Activated CD4-positive, alpha-beta T cell treated with anti-CD3 and anti-CD28 coated beads, Interleukin-10, Interleukin-2, amounts not matched to agents 100 ng/mL and 50 ng/mL, durations not matched to agents 16 hours and 8 hours (primary cell): ENCODE measurements around the gene PPP2CA.
"Not testable (repeated sequence)": the region's sequence is repeated elsewhere in the genome, so short reads cannot be mapped to it uniquely, and the experiment has no call there.

Source experiments
- DNase-seq: peaks from one replicate; pipeline ENCODE4 v3.0.0-alpha.2; 2020

PPP2CA gene

DNA sequence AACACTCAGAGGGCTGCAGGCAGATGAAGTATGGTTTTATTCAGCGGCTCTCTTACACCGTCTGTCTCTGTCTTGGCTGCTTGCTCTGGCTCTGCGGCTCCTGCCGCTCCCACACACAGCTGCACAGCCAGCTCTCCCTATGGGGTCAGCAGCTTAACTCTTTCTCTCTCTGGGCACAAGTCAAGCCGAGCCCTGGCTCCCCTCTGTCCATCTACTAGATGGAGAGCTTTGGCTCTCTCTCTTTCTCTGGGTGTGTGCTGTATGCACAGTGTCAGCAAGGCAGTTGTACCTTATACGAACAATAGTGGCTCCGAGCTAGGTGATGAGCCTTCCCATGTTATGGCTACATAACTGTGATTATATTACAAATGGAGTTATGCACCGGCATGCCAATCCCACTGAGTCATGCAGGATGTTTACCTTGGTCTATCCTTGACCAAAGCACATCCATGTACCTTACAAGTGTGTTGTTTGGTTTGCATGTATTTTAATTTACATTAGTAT, 19.3 kb upstream of the PPP2CA start:
- DNase-seq, result no peak

DNA sequence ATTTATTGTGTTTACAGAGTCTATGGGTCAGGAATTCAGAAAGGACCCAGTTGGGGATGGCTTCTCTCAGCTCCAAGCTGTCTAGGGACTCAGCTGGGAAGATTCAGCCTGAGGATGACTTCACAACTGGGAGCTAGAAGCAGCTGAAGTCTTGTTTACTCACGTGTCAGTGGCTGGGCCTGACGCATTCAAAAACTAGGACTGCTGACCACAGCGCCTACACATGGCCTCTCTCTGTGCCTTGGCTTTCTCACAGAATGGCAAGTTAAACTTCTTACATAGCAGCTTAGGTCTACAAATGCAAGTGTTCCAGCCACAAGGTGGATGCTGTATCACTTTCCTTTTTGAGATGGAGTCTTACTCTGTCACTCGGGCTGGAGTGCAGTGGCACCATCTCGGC, 16.3 kb upstream of the PPP2CA start:
- DNase-seq, result no peak

DNA sequence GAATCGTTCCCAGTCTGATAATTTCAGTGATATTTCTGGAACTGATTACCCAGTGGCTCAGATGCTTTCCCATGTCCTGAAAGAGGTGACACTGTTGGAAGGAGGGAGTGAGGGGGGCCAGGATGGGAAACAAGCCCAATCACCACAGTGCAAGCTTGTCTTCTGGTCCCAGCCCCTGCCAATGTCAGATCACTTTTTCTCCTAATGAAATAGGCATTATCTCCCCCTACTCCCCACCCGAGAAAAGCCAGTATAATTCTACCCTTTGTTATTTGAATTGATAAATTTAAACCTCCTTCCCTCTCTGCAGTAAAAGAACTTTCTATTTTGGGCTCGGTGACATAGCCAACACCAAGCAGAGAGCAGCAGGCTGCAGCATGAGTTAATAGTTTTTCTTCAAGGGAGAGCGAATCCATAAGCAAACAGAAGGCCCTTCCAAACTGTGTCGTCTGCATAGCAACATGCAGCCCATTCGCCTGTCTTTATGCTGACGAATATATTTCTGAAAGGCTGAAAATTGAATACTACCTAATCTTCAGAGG, 14.6 kb upstream of the PPP2CA start:
- no peak for DNase-seq

DNA sequence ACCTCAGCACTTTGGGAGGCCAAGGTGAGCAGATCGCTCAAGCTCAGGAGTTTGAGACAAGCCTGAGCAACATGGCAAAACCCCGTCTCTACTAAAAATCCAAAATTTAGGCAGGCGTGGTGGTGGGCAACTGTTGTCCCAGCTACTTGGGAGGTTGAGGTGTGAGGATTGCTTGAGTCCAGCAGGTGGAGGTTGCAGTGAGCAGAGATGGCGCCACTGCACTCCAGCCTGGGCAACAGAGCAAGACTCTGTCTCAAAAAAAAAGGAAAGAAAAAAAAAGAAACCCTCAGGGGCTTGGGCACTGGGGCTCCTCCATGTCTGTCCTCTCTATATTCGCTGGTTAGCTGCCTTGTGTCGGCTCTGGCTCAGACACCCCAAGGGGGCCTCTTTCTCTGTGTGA, 10.9 kb upstream of the PPP2CA start:
- no peak for DNase-seq

GRCh38 chr5:134236318-134236717, 10.4 kb upstream of the PPP2CA start:
- no peak for DNase-seq

DNA sequence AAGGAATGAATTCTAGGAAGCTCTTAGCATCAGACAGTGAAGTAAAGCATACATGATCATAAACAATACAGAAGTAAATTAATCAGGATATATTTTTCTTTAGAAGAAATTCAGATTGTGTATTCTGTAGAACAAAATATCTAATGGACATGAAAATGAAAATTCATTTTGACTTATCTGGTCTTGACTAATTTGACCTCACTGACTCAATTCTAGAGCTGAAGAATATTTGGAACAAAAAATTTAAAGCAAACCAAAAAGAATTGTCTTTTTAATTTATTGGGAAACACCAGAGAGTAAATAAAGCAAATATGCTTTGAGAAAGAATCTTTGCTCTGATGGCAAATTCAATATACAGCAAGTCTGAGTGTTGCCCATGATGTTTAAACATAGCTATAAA, 2.8 kb upstream of the PPP2CA start:
- DNase-seq, result no peak

DNA sequence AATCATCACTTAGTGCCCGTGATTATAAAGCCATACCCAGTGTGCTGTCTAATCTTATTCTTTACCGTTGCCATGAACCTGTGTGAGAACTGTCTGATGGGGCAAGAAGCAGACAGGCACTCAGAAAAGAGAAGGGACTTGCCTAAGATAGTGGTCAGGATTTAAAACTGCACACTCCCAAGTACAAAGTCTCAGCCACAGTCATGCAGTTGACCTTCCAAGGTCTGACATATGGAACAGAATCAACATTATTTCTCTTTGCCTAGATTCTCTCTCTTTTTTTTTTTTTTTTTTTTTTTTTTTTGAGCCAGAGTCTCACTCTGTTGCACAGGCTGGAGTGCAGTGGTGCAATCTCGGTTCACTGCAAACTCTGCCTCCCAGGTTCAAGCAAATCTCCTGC, 1.9 kb upstream of the PPP2CA start:
- no peak for DNase-seq

DNA sequence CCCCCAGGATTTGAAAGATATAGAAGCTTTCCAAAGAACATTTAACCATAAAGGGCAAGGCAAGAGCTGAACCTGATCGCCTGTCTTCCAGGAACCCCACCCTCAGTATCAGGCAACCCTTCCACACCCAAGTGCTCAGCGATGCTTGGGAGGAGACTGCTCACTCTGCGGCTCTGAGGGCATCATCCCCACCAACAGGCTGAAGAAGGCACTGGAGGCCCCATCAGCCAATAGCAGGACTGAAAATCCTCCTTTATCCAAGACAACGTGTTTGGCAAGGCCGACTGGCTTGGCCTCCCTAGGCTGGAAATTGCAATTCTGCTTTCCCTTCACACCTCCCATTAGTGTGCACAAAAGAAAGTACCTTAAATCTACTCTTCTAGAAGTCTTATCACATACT, 1.4 kb upstream of the PPP2CA start:
- DNase-seq, result no peak

- no peak for DNase-seq
Observed at GRCh38 chr5:134226441-134227192, 744 bp upstream of the PPP2CA start.

DNA sequence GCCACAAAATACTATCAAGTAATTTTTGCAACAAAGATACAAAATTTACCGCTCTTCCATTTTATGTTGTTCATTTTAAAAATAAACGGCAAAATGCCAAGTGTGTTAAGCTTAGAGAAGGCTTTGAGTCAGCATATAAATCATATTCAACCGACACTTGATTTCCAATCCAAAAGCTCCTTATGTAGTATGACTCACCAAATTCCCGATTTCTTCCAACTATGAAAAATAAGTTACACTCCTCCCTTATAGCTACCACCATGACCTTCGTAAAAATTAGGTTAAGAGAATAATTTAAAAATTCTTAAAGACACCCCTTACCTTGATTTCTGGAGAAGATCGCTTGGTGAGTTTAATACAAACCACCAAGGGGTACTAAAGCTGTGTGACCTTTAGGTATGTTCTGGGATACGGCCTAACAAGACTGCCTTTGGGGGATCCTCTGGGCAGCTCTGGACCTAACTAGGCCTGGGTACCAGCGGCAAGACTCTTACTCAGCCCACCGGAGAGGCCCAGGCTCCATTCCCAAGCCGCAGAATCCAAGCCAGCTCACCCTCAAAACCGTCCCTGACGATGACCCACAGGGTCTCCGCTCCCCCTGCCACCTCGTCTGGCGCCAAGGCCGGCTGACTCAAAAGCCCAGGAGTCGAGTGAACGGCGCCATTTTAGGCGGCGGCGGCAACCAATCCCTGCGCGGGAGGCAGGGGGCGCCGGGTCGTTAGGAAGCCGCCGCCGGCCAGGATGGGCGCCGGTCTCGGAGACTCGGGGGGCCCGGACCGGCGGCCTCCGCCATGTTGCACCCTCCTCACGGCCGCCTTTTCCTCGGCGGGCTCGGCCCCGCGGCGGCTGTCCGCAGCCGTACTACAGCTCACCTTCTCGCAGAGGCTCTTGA, 739 bp downstream of the PPP2CA start:
- DNase-seq, result peak; percentile 73

DNA sequence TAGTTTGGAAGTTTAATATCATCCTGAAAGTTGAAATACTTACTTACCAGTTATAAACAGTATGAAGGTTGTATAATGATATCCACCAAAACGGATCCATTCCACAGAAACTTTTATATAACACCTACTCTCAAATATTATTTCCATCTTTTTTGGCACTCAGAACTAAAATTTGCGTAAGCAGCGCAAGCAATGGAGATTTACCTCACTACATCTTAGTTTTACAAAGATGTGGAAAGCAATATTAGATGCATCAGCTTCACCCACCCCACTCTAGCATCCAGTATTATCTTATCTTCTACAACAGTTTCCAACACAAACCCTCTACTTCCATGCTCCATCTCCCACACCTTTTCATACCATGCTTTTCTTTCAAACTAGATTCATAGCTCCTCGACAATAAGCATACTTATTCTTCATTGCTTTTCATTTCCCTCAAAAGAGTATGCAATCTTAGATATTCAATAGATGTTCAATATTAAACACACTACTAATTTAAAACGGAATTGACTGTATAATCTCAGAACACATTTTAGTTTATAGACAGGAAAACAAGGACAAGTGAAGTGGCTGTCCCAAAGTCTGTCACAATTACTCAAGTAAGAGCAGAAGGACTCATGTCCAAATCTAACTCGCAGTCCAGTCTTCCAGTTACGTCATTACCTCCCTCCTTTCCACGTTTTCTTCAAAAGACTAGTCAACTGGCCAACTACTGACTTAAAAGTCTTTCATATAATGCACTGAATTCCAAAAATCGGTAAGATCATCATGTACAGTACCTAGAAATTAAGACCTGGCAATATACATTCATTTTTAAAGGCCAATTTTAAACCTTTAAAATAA, 2.2 kb downstream of the PPP2CA start:
- DNase-seq, result no peak

DNA sequence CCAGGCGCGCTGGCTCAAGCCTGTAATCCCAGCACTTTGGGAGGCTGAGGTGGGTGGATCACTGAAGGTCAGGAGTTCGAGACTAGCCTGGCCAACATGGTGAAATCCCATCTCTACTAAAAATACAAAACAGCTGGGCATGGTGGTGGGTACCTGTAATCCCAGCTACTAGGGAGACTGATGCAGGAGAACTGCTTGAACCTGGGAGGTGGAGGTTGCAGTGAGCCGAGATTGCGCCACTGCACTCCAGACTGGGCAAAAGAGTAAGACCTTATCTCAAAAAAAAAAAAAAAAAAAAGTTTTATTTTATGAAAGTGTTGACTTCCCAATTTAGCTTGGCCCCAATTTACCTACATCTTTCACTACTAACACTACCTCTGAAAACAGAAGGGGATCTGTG, 4.2 kb downstream of the PPP2CA start:
- not testable (repeated sequence) for DNase-seq

- DNase-seq, result no peak
Observed at GRCh38 chr5:134215757-134216156, 10.1 kb downstream of the PPP2CA start.

- DNase-seq, result not testable (repeated sequence)
Observed at GRCh38 chr5:134211263-134212031, 14.4 kb downstream of the PPP2CA start.

GRCh38 chr5:134209477-134210245, 16.2 kb downstream of the PPP2CA start:
- DNase-seq, result no peak

GRCh38 chr5:134207696-134208095, 18.2 kb downstream of the PPP2CA start:
- DNase-seq, result no peak

DNA sequence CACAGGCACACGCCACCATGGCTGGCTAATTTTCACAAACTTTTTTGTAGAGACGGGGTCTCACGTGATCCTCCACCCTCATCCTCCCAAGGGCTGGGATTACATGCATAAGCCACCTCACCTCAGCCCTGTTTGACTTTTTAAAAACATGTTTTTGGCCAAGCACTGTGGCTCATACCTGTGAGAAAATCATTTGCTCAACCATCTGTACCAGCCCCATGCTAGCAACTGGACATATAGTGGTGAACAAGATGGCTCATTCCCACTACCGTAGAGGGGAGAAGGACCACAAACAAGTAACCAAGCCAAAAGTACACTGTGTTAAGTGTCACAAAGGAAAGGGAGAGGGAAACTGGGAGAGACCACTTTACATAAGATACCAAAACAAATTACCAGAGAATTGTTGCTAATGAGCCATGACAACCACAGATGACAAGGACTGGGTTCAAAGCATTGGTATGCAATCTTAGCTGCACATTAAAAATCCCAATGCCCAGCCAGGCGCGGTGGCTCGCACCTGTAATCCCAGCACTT, 19.2 kb downstream of the PPP2CA start:
- no peak for DNase-seq

DNA sequence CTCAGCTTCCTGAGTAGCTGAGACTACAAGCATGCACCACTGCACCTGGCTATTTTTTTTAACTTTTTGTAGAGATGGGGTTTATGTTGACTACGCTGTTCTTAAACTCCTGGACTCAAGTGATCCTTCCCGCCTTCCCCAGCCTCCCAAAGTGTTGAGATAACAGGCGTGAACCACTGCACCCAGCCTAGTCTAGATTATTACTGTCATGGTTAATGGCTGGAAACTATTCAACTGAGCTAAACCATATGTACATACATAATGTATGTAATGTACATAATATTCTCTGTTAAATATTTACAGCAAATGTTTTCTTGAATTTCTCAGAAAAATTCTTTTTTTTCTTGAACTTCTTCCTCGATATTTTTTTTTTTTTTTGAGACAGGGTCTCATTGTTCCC, 21.3 kb downstream of the PPP2CA start:
- DNase-seq, result no peak

- DNase-seq, result no peak
Observed at GRCh38 chr5:134203630-134204029, 22.2 kb downstream of the PPP2CA start.

DNA sequence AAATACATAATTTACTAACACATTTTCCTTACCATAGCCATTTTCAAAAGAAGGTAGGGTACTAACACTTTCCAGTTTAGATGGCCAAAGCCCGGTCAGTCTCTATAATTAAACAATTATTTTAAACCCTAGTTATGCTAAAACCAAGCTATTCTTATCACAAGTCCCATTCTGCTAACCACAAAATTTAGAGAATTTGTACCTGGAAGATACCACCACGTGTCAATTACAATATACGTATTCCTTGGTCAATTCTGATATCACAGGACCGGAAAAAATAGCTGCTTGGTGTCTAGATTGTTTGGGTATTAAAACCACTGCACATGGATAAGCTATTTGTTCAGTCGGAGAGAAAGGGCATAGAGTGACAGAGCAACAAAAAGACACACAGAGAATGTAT, 30.2 kb downstream of the PPP2CA start:
- no peak for DNase-seq

DNA sequence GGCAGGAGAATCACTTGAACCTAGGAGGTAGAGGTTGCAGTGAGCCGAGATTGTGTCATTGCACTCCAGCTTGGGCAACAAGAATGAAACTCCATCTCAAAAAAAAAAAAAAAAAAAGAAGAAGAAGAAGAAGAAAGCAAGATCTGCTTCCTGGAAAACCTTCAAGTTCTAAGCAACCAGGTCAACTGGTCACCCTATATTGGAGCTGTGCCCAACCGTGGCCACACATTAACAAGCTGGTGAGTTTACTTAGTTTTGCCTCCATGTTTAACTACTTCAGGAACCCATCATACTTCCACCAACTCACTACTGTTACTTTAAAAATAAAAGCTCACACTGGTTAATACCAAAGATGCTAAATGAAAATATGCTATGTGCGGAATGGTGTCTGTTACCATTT, 36.8 kb downstream of the PPP2CA start:
- no peak for DNase-seq
